Measurements from ENCODE around the gene ANAPC1. TPM values are rescaled to one million over a fixed set of nuclear protein-coding genes. Genes with fewer than 3 reads are reported as not detected.

The ANAPC1 gene
- total RNA-seq, 4 donors from 2014 or later, result 20.5 to 61.0 (median 42.7) TPM

DNA sequence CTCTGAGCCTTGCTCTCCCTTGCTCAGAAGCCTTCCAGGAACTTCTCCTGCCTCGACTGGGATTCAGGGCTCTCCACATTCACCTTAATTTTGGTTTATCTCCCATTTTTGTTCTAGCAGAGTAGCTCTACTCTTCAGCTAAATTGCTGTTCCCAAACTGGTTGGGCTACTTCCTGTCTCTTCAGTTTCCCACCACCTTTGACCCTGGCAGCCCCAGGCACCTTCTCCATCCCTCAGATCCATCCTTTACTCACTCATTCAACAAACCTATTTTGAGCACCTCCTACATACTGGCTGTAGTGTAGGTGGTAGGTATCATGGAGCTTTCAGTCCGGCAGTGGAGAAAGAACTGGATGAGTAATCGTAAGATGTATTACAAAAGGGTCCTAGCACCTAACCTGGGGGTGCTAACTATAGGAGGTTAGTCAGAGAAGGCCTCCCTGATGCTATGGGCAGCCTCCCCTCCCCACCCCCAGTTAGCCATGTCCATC, 40.7 kb upstream of the ANAPC1 start:
- intact Hi-C loops (cut with DNase I), result no loop called here
- H3K4me3 ChIP-seq, result no peak overlapping the region
- H3K4me1 ChIP-seq, result peaks cover 0 to 5% (median 4%) of the 10 kb centered on the region in 3 donors
- TF ChIP-seq, protein P1, sequence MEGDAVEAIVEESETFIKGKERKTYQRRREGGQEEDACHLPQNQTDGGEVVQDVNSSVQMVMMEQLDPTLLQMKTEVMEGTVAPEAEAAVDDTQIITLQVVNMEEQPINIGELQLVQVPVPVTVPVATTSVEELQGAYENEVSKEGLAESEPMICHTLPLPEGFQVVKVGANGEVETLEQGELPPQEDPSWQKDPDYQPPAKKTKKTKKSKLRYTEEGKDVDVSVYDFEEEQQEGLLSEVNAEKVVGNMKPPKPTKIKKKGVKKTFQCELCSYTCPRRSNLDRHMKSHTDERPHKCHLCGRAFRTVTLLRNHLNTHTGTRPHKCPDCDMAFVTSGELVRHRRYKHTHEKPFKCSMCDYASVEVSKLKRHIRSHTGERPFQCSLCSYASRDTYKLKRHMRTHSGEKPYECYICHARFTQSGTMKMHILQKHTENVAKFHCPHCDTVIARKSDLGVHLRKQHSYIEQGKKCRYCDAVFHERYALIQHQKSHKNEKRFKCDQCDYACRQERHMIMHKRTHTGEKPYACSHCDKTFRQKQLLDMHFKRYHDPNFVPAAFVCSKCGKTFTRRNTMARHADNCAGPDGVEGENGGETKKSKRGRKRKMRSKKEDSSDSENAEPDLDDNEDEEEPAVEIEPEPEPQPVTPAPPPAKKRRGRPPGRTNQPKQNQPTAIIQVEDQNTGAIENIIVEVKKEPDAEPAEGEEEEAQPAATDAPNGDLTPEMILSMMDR (IDR thresholded peaks at IDR 0.05), result no peak
- no peak for TF ChIP-seq POLR2A (IDR thresholded peaks at IDR 0.05)
- 78 to 82% methylated on average over 2 to 3 of the region's 3 CpGs for WGBS, 2 donors
- no peak overlapping the region for H3K27ac ChIP-seq
- no peak for DNase-seq
- peaks cover 0 to 14% (median 0%) of the 10 kb centered on the region in 4 donors for H3K27me3 ChIP-seq
- no peaks in the 10 kb centered on the region for H3K9me3 ChIP-seq
- peaks cover 0 to 8% (median 0%) of the 10 kb centered on the region in 3 donors for H3K36me3 ChIP-seq

DNA sequence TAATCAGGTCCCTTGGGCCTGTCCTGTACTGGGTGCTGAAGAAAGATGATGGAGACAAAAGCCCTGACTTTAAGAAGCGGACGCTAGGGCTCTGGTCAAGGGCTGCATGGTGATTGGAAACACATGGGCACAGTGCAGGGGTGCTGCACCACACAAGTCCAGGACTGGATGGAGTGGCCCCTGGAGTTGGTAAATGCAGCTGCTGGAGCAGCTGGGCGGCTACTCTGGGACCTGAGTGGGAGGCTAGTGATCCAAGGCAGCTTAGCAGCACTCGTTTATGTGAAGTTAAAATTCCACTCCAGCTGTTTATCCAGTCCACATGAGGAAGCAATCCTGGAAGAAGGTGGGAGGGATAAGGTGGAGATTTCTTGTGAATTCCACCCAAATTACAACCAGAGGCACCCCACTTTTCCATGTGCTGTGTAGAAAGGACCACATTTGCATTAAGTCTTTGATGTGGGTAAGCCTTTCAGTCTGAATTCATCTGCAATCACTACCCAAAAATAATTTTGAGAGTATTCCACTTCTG, 39.3 kb upstream of the ANAPC1 start:
- intact Hi-C loops (cut with DNase I), result no loop called here
- TF ChIP-seq, protein P1 (IDR thresholded peaks at IDR 0.05), result no peak
- no peak for TF ChIP-seq POLR2A (IDR thresholded peaks at IDR 0.05)
- Histone ChIP-seq H3K27ac (no peak overlapping the region), H3K27me3 (peaks cover 0 to 10% (median 0%) of the 10 kb centered on the region in 4 donors), H3K4me1 (peaks cover 0 to 19% (median 4%) of the 10 kb centered on the region in 3 donors), H3K36me3 (no peaks in the 10 kb centered on the region), H3K9me3 (no peaks in the 10 kb centered on the region), H3K4me3 (no peak overlapping the region)
- no peak for DNase-seq
- 65 to 82% methylated on average over 3 to 4 of the region's 4 CpGs for WGBS, 2 donors

DNA sequence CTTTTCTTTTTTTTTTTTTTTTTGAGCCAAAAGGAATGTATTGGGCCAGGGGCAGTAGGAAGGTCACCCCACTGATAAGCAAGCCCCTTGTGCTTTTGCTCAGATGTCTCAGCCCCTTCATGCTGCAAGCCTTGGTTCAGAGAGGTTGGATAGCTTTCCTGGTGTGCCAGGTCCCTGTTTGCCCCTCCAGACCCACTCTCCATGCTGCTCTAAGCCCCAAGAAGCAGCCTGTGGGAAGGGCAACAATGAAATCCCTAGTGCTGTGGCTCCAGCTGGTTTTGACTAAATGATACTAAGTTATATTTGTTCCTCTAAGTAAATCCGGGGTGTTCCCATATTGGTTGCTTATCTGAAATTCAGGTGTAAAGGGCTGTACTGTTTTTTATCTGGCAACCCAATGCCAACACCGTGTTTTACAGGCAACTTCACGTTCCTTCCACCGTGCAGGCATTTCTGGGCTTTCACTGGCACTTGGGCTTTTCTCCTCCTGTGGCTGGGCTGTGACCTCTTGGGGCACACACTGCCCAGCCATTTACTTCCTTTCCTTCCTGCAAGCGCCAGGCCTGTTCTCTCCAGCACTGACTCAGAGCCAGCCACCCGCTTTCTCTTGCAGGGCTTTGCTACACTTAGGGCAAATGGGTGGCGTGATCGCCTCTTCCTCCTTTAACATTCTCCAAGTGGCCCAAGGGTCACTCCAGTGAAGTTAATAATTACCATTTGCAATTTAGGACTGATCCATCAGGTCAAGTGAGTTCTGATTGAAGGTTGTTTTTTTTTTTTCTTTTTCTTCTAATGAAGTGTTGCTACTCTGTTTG, 36.0 kb upstream of the ANAPC1 start:
- no peak for DNase-seq
- Histone ChIP-seq H3K4me3 (no peak overlapping the region), H3K27me3 (peaks cover 0 to 10% (median 0%) of the 10 kb centered on the region in 4 donors), H3K27ac (no peak overlapping the region), H3K4me1 (peaks cover 0 to 20% (median 4%) of the 10 kb centered on the region in 3 donors), H3K36me3 (peaks cover 0 to 8% (median 0%) of the 10 kb centered on the region in 3 donors), H3K9me3 (no peaks in the 10 kb centered on the region)
- WGBS, 2 donors, result 74 to 78% methylated on average over 7 to 8 of the region's 8 CpGs
- intact Hi-C loops (cut with DNase I), result no loop called here
- no peak for TF ChIP-seq POLR2A (IDR thresholded peaks at IDR 0.05)
- TF ChIP-seq, protein P1 (IDR thresholded peaks at IDR 0.05), result no peak

DNA sequence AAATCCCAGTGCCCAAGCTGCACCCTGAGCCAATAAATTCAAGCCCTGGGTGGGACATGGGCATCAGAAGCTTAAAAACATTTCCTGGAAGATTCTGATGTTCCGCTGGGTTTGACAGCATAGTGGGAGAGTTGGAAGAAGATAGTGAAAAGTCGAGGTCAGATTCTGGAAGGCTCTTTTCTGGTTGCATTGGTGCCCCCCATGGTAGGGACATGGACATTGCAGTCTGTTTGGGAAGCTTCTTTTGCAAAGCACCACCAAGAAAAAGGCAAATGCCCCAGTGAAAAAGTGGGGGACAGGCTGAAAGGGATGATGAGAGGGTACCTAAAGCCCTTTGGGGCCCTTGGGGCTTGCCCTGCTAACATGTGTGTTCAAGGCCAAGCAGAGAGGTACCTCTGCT, 35.4 kb upstream of the ANAPC1 start:
- no peak for TF ChIP-seq POLR2A (IDR thresholded peaks at IDR 0.05)
- TF ChIP-seq, protein P1 (IDR thresholded peaks at IDR 0.05), result no peak
- Histone ChIP-seq H3K4me3 (no peak overlapping the region), H3K27me3 (peaks cover 0 to 8% (median 0%) of the 10 kb centered on the region in 4 donors), H3K4me1 (peaks cover 0 to 20% (median 4%) of the 10 kb centered on the region in 3 donors), H3K27ac (no peak overlapping the region), H3K9me3 (no peaks in the 10 kb centered on the region), H3K36me3 (peaks cover 0 to 8% (median 0%) of the 10 kb centered on the region in 3 donors)
- WGBS, 2 donors, result 51 to 56% methylated on average over 2 of the region's 2 CpGs
- DNase-seq, result no peak
- intact Hi-C loops (cut with DNase I), result no loop called here

DNA sequence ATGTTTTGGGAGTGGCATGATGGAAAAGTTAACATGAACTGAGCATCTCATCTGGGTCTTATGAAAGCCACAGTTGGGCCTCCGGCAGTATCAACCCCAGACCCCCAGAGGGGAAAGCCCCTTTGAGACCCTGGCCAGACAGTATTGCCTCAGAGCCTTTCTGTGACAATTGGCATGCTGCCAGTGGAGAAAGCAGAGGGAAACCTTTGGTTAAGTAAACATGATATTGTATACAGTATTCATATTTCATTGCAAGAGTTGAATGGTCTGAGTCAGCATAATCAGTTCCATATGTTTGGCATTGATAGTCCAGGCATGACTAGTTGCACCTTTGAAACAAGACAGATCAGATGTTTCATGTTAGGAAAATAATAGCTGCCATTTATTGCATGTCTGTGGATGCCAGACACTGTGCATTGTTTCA, 34.4 kb upstream of the ANAPC1 start:
- Histone ChIP-seq H3K27ac (no peak overlapping the region), H3K4me1 (peaks cover 0 to 20% (median 4%) of the 10 kb centered on the region in 3 donors), H3K4me3 (no peak overlapping the region), H3K9me3 (no peaks in the 10 kb centered on the region), H3K36me3 (peaks cover 0 to 8% (median 0%) of the 10 kb centered on the region in 3 donors), H3K27me3 (peaks cover 0 to 3% (median 0%) of the 10 kb centered on the region in 4 donors)
- TF ChIP-seq POLR2A (IDR thresholded peaks at IDR 0.05), result no peak
- TF ChIP-seq, protein P1 (IDR thresholded peaks at IDR 0.05), result no peak
- no peak for DNase-seq
- intact Hi-C loops (cut with DNase I), result no loop called here
- 88 to 100% methylated on average over 1 of the region's 1 CpG for WGBS, 2 donors
